HG03045 (cell line): ENCODE data around the gene MYO5B.

Source experiments
- ATAC-seq: cut with Tn5 transposase; IDR thresholded peaks from one replicate; pipeline ENCODE4 v1.9.1; 2021; ENCODE audit warnings: mild to moderate bottlenecking, moderate library complexity; ENCODE audit not compliant: unreplicated experiment

MYO5B gene

GRCh38 chr18:49976795-49977560 is 218.0 kb downstream of the MYO5B start:
- ATAC-seq = no peak

GRCh38 chr18:49976001-49976400 is 218.9 kb downstream of the MYO5B start:
- ATAC-seq = no peak

DNA sequence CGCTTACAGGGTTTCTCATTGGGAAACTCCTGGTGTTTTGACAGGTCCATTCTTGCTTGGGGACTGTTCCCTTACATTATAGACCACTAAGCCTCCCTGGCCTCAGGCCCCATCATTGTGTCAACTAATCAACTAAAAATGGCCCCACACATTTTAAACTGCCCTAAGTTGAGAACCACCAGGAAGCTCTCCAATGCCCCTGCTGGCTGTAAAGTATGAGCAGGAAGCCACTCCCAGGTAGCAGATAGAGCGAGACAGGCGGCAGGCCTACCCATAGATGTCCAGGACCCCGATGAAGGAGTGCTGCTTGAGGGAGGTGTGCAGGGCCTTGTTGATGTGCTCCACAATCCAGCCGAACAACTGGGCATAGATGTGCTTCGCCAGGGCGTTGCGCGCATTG is 220.9 kb downstream of the MYO5B start:
- no peak for ATAC-seq

GRCh38 chr18:49973592-49973991 is 221.4 kb downstream of the MYO5B start:
- no peak for ATAC-seq

GRCh38 chr18:49972535-49972934 is 222.4 kb downstream of the MYO5B start:
- ATAC-seq = no peak

- no peak for ATAC-seq
Observed at GRCh38 chr18:49971462-49971861, 223.5 kb downstream of the MYO5B start.

- ATAC-seq = peak; percentile 74
Observed at GRCh38 chr18:49970319-49970718, 224.6 kb downstream of the MYO5B start.

DNA sequence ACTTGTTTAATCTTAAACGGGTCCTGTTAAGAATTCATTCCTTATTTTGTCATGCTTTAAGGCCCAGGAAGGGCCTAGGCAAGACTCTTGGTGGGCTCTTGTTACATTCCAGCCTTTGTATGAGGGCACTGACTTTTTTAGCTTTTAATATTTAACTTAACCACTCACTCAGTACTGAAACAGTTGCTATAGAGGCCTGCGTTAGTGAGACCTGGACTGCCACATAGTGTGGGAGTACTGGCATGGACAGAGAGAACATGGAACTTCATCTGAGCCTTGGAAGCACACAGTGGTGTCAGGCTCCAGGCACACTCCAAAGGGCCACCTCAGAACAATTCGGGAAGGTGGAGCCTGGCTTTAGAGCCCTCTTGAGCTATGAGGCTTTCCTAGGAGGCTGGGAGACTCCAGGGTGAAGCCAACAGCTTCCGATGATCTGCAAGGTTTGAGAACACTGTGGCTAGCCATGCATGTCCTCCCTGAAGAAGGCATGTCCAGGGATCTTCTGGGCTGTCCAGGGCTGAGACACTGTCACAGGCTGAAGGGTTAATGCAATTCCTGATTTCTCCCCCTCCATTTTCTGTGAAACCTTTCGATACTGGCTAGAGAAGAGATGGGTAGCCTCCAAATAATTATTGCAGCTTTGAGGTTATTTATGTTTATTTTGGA is 226.2 kb downstream of the MYO5B start:
- no peak for ATAC-seq

- no peak for ATAC-seq
Observed at GRCh38 chr18:49967636-49968313, 227.2 kb downstream of the MYO5B start.

DNA sequence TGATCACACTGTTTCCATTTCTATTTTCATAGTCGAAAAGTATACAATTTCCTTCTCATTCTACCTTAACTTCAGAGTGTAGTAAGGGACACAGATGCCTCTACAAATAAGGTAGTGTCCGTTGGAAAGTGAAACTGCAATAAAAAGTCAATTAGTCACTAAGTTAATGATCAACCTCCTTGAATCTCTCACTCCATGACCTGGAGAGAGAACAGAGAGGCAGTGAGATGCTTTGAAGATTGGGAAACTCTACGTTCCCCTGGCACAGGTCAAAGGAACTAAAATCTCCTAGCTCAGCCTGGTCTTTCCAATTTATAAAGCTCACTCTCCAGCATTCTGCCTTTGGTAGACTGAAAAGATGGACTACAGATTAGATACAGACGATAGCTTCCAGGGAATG is 227.8 kb downstream of the MYO5B start:
- no peak for ATAC-seq

GRCh38 chr18:49966090-49966489 is 228.9 kb downstream of the MYO5B start:
- ATAC-seq = no peak

DNA sequence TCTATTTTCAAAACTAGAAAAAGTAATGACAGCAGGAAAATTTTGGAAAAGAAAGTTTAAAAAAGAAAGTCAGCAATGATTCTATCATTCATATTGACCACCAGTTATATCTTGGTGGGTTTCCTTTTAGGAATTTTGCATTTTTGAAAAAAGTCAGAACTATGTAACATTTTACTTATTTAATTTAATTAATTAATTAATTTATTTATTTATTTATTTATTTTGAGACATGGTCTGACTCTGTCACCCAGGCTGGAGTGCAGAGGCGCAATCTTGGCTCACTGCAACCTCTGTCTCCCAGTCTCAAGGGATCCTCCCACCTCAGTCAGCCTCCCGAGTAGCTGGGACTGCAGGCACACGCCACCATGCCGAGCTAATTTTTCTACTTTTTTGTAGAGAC is 231.7 kb downstream of the MYO5B start:
- ATAC-seq = no peak

GRCh38 chr18:49961271-49961670 is 233.7 kb downstream of the MYO5B start:
- no peak for ATAC-seq

- no peak for ATAC-seq
Observed at GRCh38 chr18:49960376-49960775, 234.6 kb downstream of the MYO5B start.

GRCh38 chr18:49959176-49959575 is 235.8 kb downstream of the MYO5B start:
- ATAC-seq = no peak

GRCh38 chr18:49955263-49955662 is 239.7 kb downstream of the MYO5B start:
- ATAC-seq = no peak

GRCh38 chr18:49953391-49953790 is 241.6 kb downstream of the MYO5B start:
- ATAC-seq = no peak

DNA sequence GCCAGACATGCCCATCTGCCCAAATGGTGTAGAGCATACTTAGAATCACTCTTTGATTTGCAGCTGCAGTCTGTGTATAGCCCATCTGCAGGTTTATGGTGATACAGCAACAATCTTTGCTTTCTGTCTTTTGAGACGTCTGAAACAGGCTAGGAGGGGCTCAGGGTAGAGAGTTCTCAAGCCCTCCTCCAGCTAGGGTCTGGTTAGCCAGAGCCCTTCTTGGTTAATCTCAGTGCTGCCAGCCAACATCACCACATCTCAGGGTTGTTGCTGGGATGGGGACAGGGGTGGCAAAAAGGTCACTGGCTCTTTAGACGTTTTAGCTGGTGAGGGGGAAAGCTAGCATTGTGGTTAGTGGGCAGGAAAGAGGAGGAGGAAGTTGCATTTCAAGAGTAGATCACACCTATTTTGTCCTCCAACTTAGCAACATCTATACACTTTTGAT is 245.0 kb downstream of the MYO5B start:
- ATAC-seq = no peak

- no peak for ATAC-seq
Observed at GRCh38 chr18:49948975-49949374, 246.0 kb downstream of the MYO5B start.

- ATAC-seq = peak; percentile 46
Observed at GRCh38 chr18:49944663-49945062, 250.3 kb downstream of the MYO5B start.

DNA sequence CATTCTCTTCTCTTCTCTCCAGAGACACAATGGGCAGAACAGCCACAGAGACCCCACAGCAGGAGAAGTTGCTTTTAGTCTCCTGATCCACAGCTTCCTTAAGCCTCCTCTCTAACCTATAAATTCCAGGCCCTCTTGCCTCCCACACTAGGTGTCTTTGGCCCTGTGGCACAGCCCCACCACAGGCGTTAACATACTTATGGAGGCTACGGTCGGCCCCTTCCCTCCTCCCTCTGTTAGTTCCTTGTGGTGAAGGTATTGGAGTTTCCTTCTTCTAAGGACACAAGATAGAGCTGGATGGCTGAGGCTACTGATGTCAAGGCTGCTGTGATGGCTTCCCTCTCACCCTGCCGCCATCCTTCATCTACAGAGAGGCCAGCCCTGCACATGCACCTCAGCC is 258.1 kb downstream of the MYO5B start:
- no peak for ATAC-seq

GRCh38 chr18:49935215-49935614 is 259.7 kb downstream of the MYO5B start:
- no peak for ATAC-seq
